Frontal cortex (tissue), 4 donors: ENCODE data around the gene NPAS2. TPM values are rescaled to one million over a fixed set of nuclear protein-coding genes. Genes with fewer than 3 reads are reported as not detected.

Experiments used
- DNase-seq, 2 donors: peaks; one replicate each; pipeline ENCODE4 v3.0.0; 2012; ENCODE audit warnings: low spot score in 2 of 2
- FAIRE-seq: peaks from 2 replicates; lab custom pipeline; 2012; peaks lifted over from hg19 to GRCh38; lab: Jason Lieb, UNC
- total RNA-seq: library from RNA; depleted of rRNA; stranded (reverse); fragments of >200 nt; gene quantifications from one replicate; pipeline ENCODE4 v1.2.3, GENCODE V29; 2014
- donor health status: control.
- donor health status: control.
- donor health status: control.

The NPAS2 gene
- total RNA-seq, 1 donor from 2014 or later, result 6.5 TPM

DNA sequence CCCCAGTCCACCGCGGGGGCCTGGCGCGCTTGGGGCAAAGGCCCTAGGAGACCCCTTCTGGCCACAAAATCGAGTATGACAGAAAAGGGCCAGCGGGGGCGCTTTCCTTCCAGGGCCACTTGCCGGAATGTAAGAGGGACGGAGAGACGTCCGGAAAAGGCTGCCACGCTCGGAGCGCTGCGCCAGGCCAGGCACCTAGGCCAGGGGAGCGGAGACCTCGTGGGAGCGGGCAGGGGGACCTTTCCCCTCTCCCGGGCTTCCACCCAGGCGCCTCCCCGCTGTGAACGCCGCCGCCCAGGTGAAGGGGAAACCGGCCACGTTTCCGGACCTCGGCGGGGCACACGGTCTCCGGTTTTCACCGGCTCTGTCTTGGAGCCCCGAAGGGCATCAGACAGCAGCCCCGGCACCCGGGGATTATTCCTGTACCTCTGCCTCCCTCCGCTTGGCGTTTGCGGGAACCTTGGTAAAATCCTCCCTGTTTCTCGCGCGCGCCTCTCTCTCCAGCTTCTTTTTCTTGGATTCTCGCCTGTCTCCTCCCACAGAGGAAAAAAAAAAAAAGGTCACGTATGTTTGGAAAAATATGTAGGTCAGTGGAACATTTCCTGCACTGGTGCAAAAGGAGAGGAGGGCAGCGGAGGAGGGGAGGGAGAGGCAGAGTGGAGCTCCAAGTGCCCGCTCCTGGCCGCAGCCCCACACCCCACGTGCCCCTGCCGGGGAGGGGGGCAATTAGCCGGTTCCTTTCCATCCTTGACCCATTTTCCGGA lies 1.2 kb upstream of the NPAS2 start:
- no peak for FAIRE-seq
- peak; percentile 62 to 74 for DNase-seq

GRCh38 chr2:100820273-100820522 lies 259 bp downstream of the NPAS2 start:
- no peak for FAIRE-seq

GRCh38 chr2:100820523-100821254 lies 750 bp downstream of the NPAS2 start:
- FAIRE-seq, result no peak
- DNase-seq, result no peak

More at GRCh38 chr2:100820273-100820522, 259 bp downstream of the NPAS2 start:
- no peak for DNase-seq

DNA sequence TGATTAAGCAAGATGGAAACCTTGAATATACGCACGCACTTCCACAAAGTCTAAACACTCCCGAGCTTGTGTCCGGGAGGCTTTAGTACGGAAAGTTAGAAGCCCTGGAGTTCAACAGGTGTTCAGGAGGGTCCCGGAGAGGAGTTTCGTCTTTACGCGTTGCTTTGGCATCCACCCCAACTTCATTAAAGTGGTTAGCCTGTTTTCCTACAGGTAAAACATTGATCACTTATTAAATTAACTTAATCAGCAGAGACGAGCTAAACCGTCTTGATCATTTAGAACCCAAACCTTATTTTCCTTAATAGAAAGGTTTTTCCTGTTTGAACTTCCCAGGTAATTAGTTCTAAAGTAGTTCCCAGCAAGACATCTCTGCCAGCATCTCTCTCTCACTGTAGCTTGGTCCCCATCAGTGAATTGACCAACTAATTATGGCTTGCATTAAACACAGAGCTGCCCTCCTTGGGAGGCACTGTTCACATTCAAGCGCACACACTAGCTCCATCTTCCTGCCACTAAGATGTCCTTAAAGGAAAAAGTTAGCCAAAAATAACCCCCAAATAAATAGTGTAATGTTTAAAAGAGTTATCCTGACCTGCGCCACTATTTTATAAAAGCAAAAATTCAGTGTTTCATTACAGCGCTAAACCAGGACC lies 1.4 kb downstream of the NPAS2 start:
- DNase-seq (no peak), FAIRE-seq (no peak)

DNA sequence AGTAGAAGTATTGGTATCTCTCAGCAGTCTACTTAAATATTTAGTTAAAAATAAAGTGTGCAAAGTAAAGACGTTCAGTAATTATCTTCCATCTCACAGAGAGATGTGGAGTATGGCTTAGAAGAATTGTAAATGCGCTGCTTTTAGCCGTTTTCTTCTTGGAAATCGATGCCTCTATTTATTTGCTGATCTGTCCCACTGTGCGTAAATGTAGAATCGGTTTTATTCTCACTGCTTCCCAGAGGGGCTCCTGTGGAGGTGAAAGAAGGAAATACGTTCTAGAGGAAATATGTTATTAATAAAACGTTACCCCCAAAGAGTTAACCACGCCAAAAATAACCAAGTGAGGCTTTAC lies 1.9 kb downstream of the NPAS2 start:
- FAIRE-seq (no peak), DNase-seq (no peak)

GRCh38 chr2:100822587-100823248 lies 2.8 kb downstream of the NPAS2 start:
- FAIRE-seq (no peak), DNase-seq (peak in 1 of 2 donors; percentile 43)

- FAIRE-seq, result no peak
- no peak for DNase-seq
Observed at GRCh38 chr2:100823665-100824438, 3.9 kb downstream of the NPAS2 start.

- DNase-seq (no peak), FAIRE-seq (no peak)
Observed at GRCh38 chr2:100824842-100825241, 4.9 kb downstream of the NPAS2 start.

- FAIRE-seq (no peak), DNase-seq (no peak)
Observed at GRCh38 chr2:100826494-100826893, 6.6 kb downstream of the NPAS2 start.

DNA sequence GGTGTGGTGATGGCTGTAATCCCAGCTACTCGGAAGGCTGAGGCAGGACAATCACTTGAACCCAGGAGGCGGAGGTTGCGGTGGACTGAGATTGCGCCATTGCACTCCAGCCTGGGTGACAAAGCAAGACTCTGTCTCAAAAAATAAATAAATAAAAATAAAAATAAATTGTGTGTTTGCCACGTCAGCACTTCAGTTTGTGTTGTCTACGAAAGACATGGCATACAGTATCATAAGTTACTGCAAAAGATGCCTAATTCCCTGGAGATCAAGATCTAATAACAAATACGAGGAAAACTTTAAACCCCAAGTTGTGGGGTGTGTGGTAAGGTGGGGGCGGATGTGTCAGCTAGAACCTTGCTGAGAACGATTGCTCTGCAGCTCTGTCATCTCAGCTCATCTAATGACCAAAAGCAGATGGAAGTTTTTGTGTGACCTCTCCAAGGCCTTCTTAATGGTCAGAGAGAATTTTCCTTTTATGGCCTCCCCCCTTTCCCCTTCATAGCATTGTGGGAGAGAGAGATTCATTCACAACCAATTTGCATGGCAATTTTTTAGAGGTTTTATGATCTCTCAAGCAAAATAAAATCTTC lies 11.3 kb downstream of the NPAS2 start:
- no peak for DNase-seq

DNA sequence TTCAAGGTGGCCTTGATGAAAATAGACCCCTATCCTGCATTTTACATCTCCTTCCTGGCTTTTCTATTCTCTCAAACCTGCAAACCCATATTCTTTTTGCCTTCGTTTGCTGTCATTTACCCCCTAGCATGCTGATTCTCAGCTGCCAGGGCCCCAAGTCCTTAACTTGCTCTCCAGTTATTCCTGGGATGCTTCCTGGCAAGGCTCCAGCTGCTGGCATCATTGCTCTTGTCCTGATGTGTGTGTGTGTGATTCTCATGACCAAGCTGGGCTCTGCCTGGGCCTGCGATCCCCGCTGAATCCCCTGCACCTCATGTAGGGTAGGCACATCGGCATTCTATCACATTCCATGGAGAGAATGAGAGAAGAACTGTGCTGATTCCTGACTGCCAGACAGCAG lies 11.9 kb downstream of the NPAS2 start:
- FAIRE-seq (no peak), DNase-seq (no peak)

More for the DNA sequence above, 11.3 kb downstream of the NPAS2 start:
- no peak for FAIRE-seq

GRCh38 chr2:100832885-100833284 lies 12.9 kb downstream of the NPAS2 start:
- FAIRE-seq, result no peak

DNA sequence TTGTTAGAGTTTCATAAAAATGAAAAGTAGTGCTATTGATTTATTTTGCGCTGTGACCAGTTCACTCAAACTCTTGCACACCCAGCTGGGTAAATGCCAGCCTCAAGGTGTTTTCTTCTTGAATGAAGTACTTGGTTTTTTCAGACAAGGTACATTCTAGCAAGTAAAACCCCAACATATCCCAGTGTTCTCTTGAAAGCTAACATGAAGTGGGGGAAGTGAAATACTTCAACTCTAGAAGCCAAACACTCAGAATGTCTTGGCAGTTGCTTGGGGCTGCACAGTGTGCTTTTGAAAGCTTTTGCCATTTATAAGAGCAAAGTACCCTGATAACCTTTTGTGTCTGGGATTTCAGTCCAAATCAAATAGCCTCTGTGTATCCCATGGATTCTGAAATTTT lies 13.4 kb downstream of the NPAS2 start:
- DNase-seq, result no peak
- no peak for FAIRE-seq

More at GRCh38 chr2:100832885-100833284, 12.9 kb downstream of the NPAS2 start:
- no peak for DNase-seq

DNA sequence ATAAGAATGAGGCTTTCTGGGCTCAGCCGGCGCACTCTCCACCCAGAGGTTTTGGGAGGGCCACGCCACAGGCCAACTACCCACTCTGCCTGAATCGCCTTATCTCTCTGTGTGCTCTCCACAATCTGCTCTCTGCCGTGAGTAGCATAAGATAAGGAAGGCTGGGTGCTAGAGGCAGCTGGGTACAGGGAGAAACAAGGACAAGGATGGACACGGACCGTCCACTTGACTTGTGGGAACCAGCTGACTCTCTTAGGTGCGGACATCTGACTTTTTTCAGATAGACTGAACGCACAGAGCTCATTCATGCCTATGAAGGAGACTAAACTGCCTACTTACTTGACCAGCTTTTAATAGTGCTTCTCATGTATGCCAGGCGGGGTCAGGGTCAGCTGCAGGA lies 14.3 kb downstream of the NPAS2 start:
- FAIRE-seq (no peak), DNase-seq (no peak)

DNA sequence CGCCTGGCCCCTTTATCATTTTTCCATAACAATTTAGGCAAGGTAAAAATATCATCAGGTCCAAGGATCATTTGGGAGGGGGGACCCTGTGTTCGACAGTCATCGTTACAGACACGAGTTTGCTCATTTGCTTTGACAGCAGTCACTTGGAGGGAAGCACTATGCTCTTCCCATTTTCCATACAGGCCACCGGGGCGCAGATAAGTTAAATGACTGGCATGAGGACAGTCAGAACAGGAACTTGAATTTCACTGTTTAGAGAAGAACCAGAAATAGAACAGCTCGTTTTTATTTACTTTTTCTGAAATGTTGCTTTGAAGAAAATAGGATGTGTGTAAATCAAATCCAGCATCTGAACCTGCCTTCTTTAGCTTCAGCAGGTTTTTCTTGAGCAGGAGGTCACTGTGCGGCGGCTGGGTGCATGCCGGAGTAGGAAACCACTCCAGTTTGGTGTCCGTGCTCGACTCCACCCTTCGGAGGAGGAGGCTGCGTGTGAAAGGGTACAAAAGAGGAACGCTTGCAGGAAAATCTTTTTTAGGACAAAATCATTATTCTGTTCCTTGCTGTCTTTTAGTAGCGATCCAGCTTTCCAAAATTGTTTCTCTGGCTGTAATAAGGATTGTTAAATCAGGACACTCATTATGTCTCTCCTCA lies 15.2 kb downstream of the NPAS2 start:
- DNase-seq (no peak), FAIRE-seq (no peak)

DNA sequence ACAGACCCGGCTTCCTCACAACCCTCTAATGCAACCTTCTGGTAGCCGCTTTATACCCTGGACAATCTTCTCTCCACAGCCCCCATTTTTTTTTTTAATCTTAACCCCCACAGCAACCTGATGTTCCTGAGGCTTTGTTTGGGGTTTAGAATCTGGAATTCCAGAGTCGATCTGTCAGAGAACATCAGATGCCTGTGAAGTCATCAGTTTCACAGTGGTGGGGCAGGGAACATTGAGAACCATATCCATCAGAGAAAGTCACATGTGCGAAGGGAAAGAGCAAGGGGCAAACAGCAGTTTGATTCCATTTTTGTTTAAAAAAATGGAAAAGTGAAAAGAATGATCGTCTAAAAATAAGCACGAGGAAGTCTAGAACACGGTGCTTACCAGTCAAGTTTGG lies 20.6 kb downstream of the NPAS2 start:
- DNase-seq, result no peak
- FAIRE-seq, result no peak

DNA sequence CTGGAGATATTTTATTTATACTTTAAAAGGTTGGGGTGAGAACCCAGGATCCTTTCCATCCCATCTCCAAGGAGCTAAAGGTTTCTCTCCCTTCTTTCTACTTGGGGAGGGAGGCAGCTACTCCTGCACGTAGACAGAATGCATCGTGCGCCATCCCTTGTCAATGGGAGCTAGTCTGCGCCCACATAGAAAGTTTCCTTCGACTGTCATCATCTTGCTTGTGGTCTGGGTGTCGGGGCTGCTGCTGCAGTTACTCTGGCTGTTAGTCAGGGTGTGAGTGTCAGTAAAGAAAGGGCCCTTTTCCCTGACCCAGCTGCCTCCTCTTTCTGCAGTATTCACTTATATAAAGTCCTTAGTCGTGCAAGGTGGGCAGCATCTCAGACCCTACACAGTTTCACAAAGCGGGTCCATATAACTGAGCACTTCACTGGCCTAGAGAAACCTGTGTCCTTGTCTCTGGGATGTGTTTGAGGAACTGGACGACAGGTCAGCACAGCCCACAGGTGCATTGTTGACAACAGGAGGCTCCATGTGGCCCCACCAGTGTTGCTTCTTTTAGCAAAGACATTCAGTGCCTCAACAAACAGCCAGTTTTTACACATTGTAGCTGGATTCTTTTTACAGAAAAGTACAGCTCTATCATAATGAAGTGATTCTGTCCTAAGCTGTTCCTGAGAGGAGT lies 22.4 kb downstream of the NPAS2 start:
- DNase-seq (no peak), FAIRE-seq (no peak)

DNA sequence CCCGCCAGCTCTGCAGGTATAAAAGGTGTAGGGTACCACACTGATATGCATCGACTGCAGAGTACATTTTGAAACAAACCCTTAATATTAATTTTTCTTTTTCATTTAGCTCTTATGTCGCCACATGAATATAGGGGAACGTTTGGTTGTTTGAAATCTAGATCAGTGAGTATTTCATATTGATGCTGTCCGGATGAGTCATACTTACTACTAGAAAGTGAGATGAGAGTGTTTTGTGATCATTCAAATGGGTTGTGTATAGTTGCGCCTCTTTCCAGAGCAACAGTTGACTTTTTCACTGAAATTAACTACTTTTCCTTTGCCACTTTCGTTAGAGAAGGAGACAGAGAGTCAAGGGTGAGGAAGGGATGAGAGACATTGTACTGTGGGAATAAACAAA lies 24.6 kb downstream of the NPAS2 start:
- FAIRE-seq (no peak), DNase-seq (no peak)
